ENCODE data around the gene UACA. TPM values are rescaled to one million over a fixed set of nuclear protein-coding genes. Genes with fewer than 3 reads are reported as not detected.
"Not testable (repeated sequence)": the region's sequence is repeated elsewhere in the genome, so short reads cannot be mapped to it uniquely, and the experiment has no call there.

The UACA gene
- total RNA-seq, 1 donor from 2014 or later, result 13.7 TPM

DNA sequence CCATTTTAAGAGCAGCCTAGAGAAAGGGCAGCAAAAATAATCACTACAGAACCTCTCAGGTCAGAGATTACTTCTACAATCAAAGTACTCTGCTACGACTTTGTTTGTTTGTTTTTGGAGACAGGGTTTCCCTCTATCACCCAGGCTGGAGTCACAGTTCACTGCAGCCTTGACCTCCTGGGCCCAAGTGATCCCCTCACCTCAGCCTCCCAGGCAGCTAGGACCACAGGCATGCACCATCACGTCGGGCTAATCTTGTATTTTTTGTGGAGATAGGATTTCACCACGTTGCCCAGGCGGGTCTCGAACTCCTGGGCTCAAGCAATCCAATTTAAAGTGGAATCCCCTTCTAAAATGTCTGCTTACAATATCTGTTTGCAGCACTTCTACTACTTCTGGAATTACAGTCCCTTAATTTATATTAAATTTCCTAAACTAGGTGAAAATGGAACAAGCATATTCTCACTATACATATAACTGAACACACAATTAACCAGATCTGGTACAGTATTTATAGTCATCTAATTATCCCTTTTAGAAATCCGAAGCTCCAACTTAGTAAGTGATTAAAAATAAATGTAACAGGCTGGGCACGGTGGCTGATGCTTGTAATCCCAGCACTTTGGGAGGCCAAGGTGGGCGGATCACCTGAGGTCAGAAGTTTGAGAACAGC, 4.4 kb downstream of the UACA start:
- DNase-seq (ENCODE audit: low spot score) (no peak), ATAC-seq (no peak)

GRCh38 chr15:70757627-70758026, 5.7 kb downstream of the UACA start:
- DNase-seq (ENCODE audit: low spot score) (no peak), ATAC-seq (no peak)

- DNase-seq (ENCODE audit: low spot score) (no peak), ATAC-seq (no peak)
These were observed 8.5 kb downstream of the UACA start for GRCh38 chr15:70754862-70755261.

DNA sequence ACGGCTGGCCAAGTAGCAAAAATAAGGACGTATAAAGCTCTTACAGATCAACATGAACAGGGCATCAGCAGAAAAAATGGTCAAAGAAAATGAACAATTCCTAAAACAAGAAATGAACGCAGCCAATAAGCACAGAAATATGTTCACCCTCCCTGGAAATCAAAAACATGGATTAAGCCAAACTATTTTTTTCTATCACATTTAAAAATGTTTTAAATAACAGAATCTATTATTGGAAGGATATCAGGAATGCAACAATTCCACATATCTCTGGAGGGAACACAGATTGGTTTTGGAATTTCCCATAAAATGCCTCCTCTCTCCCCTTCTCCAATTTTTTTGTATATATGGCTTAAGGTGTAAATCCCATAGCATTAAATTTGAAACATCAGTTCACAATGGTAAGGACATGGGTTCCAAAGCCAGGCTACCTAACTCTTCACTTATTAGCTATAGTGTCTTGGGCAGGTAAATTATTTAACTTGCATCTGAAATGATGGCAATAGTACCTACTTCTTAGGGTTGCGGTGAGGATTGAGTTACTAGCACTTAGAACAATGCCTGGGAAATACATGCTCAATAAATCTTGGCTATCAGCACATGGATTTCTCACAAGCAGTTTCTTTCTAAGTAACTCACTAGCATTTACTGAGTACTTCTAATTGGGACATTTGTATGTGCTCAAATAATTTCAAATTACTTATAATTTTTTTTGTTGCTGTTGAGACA, 10.1 kb downstream of the UACA start:
- ATAC-seq (no peak), DNase-seq (ENCODE audit: low spot score) (no peak)

GRCh38 chr15:70752193-70752635, 11.1 kb downstream of the UACA start:
- ATAC-seq (no peak), DNase-seq (ENCODE audit: low spot score) (no peak)

DNA sequence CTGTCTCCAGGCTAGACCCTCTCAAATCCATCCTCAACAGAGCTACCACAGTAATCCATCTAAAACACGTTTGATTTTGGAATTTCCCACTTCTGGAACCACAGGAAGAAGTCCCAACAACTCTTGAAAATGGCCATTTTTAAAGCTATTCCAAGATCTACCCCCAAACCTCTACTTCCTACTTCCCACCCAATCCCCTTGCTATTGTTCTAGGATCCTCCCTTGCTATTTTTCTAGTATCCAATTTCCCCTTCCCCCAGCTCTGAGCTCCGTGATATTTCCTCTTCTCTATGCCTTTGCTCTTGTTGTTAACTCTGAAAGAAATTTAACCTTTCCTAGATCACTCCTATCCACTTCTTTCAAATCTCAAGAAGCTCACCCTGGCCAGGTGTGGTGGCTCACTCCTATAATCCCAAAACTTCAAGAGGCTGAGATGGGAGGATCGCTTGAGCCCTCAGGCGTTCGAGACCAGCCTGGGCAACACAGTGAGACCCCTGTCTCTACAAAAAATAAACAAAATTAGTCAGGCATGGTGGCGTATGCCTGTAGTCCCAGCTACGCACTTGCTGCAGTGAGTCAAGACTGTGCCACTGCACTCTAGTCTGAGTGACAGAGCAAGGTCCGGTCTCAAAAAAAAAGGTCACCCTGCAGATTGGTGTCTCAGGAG, 13.0 kb downstream of the UACA start:
- ATAC-seq, result no peak

DNA sequence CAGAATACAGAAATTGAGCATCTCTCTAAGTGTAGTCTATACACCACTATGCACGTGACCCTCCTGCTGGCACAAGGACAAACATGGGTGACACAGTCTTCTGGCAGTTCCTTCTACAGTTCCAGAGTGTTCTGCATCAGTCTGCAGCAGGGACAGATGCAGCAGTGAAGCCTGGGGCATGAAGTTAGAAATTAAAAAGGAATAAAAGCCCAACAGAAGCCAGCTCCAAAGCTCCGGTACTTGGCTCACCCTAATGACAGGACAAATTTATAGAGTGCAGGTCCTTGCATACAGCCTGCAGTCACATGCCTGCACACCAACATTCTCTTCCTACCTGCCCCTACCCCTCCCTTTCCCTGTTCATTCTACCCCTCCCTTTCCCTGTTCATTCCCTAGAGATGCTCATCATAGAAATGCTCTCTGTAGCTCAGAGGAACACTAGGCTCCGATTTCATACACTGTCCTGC, 15.0 kb downstream of the UACA start:
- no peak for DNase-seq (ENCODE audit: low spot score)
- ATAC-seq, result peak; percentile 49

More for the DNA sequence above, 13.0 kb downstream of the UACA start:
- no peak for DNase-seq (ENCODE audit: low spot score)

DNA sequence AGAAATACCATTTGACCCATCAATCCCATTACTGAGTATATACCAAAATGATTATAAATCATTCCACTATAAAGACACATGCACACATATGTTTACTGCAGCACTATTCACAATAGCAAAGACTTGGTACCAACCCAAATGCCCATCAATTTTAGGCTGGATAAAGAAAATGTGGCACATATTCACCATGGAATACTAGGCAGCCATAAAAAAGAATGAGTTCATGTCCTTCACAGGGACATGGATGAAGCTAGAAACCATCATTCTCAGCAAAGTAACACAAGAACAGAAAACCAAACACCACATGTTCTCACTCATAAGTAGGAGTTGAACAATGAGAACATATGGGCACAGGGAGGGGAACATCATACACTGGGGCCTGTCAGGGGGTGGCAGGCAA, 16.8 kb downstream of the UACA start:
- ATAC-seq; DNase-seq (ENCODE audit: low spot score): not testable (repeated sequence)

DNA sequence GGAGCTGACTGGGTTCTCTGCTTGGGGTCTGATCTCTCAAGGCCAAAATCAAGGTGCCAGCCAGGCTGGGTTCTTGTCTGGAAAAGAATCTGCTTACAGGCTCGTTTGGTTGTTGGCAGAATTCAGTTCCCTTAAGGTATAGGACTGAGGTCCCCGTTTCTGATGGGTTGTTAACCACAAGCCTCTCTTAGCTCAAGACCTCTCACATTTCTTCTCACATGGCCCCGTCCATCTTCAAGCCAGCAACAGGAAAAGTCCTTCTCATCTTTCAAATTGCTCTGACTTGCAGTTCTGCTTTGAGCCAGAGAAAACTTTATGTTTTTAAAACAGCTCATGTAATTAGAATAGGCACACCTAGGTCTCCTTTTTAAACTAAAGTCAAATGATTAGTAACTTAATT, 20.4 kb downstream of the UACA start:
- ATAC-seq (no peak), DNase-seq (ENCODE audit: low spot score) (no peak)

GRCh38 chr15:70741677-70742293, 21.6 kb downstream of the UACA start:
- DNase-seq (ENCODE audit: low spot score), result no peak
- no peak for ATAC-seq

- ATAC-seq (peak; percentile 86), DNase-seq (ENCODE audit: low spot score) (peak; percentile 73)
These were observed 22.2 kb downstream of the UACA start for GRCh38 chr15:70741107-70741531.

GRCh38 chr15:70735040-70735439, 28.3 kb downstream of the UACA start:
- DNase-seq (ENCODE audit: low spot score); ATAC-seq: not testable (repeated sequence)

DNA sequence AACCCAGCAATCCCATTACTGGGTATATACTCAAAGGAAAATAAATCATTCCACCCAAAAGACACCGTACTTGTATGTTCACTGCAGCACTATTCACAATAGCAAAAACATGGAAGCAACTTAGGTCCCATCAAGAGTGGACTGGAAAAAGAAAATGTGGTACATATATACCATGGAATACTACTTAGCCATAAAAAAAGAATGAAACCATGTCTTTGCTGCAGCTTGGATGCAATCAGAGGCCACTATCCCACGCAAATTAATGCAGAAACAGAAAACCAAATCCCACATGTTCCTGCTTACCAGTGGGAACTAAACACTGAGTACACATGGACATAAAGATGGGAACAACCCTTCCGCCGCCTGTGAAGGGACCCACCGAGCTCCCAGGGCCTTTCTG, 34.2 kb downstream of the UACA start:
- ATAC-seq, result no peak

GRCh38 chr15:70726753-70727152, 36.6 kb downstream of the UACA start:
- no peak for ATAC-seq
- no peak for DNase-seq (ENCODE audit: low spot score)

More for the DNA sequence above, 34.2 kb downstream of the UACA start:
- no peak for DNase-seq (ENCODE audit: low spot score)

DNA sequence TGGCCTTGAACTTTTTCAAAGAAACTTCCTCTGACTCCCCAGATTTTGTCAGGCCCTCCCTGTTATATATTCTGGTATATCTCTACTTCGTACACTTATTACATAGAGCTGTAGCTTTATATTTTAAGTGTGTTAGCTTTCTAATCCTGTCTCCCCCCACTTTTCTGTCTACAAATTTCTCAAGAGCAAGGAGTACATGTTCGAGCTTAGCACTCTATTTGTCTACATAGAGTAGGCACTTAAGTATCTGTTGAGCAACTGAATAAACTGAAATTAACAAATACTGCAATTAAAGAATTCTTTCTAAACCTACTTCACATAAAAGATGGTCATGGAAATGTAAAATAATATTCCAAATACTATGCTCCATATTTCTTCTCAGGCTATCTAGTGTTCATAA, 39.4 kb downstream of the UACA start:
- no peak for ATAC-seq
- DNase-seq (ENCODE audit: low spot score), result no peak

DNA sequence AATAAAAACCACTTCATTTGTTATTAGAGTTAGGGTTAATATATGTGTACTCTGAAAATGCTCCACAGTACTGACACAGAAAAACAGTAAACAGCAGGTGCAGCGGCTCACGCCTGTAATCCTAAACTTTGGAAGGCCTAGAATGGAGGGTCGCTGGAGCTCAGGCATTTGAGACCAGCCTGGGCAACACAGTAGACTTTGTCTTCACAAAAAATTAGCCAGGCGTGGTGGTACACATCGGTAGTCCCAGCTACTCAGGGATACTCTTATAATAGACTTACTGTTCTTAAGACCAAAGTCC, 40.3 kb downstream of the UACA start:
- DNase-seq (ENCODE audit: low spot score), result no peak
- ATAC-seq, result no peak

- peak; percentile 82 for ATAC-seq
These were observed 40.9 kb downstream of the UACA start for GRCh38 chr15:70722266-70723121.

GRCh38 chr15:70720228-70721016, 42.9 kb downstream of the UACA start:
- ATAC-seq, result no peak
- DNase-seq (ENCODE audit: low spot score), result no peak

More at GRCh38 chr15:70722266-70723121, 40.9 kb downstream of the UACA start:
- no peak for DNase-seq (ENCODE audit: low spot score)

GRCh38 chr15:70717237-70717793, 46.0 kb downstream of the UACA start:
- ATAC-seq, result peak; percentile 80
- no peak for DNase-seq (ENCODE audit: low spot score)

Data from left lobe of liver (tissue), 2 donors.